ENCODE measurements around the gene FKTN. TPM values are rescaled to one million over a fixed set of nuclear protein-coding genes. Genes with fewer than 3 reads are reported as not detected.
"Not testable (repeated sequence)": the region's sequence is repeated elsewhere in the genome, so short reads cannot be mapped to it uniquely, and the experiment has no call there.

Gene FKTN
- 18.1 TPM for total RNA-seq
- polyA plus RNA-seq (ENCODE audit: insufficient read depth in 1 of 8, insufficient read length in 8 of 8, low replicate concordance in 1 of 8): 10 to 100 TPM; 11.2 to 21.1 (median 15.4) TPM
- long read RNA-seq, donor 1, full-length matches to known transcripts: 1 of 1 reads
- long read RNA-seq, donor 1, partial matches to known transcripts: 0 of 1 reads
- long read RNA-seq, donor 1, other reads (novel, unspliced or antisense): 0 of 1 reads
- long read RNA-seq, donor 2: 0 reads
- long read RNA-seq, donor 3, full-length matches to known transcripts: 1 of 11 reads
- long read RNA-seq, donor 3, partial matches to known transcripts: 10 of 11 reads
- long read RNA-seq, donor 3, other reads (novel, unspliced or antisense): 0 of 11 reads
- long read RNA-seq, donor 4, partial matches to known transcripts: 11 of 11 reads
- long read RNA-seq, donor 4, other reads (novel, unspliced or antisense): 0 of 11 reads
- long read RNA-seq, donor 5: 0 reads
- long read RNA-seq, donor 6, full-length matches to known transcripts: 2 of 27 reads
- long read RNA-seq, donor 6, partial matches to known transcripts: 19 of 27 reads
- long read RNA-seq, donor 6, other reads (novel, unspliced or antisense): 6 of 27 reads
- long read RNA-seq, donor 7, full-length matches to known transcripts: 3 of 10 reads
- long read RNA-seq, donor 7, partial matches to known transcripts: 7 of 10 reads
- long read RNA-seq, donor 7, other reads (novel, unspliced or antisense): 0 of 10 reads
- long read RNA-seq, donor 8: 0 reads
- long read RNA-seq, donor 9, full-length matches to known transcripts: 1 of 7 reads
- long read RNA-seq, donor 9, partial matches to known transcripts: 6 of 7 reads
- long read RNA-seq, donor 9, other reads (novel, unspliced or antisense): 0 of 7 reads
- long read RNA-seq, donor 10, partial matches to known transcripts: 0 of 2 reads
- long read RNA-seq, donor 10, other reads (novel, unspliced or antisense): 0 of 2 reads
- long read RNA-seq, donor 11, full-length matches to known transcripts: 2 of 2 reads
- long read RNA-seq, donor 11, partial matches to known transcripts: 0 of 2 reads
- long read RNA-seq, donor 11, other reads (novel, unspliced or antisense): 0 of 2 reads

DNA sequence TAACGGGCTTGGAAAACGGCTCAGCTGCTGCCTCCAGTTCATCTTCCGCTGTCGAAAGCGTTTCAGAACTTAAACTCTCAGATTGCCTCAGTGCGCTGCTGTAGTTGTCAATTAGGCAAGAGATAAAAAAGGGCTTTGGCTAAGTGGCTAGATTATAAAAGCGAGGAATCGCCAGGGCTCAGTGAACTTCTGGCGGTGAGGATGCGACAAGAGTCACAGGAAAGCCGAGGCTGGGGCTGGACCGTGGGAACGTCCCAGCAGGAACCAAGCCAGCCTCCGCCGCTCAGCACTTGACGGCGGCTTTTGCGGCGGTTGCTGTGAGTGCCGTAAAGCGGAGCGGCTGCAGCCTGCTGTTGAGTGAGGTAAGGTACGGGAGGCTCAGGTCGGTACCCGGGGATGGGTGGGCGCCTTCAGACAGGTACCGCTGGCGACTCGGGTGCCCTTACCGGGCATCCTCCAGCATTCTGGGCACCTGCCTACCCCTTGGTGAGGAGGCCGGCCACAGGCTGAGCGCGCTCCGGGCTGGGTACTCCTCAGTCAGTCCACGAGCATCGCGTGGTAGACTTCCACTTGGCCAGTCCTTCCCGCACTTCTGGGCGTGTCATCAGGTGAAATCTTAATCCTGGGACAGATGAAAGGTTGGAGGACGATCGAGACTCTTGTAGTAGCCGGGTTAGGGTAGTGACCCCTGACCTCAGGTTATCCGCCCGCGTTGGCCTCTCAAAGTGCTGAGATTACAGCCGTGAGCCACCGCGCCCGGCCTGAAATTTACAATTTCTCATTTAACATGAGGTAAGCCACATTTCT is at the start of gene FKTN:
FKTN (plus strand) TSS at position 328 of the 807 bp plus-strand sequence. CDS start 16,902 bp downstream, outside the sequence.
- H3K4me3 ChIP-seq (ENCODE audit: low read length): peak within 1 kb of the TSS; percentile 96
- H3K27me3 ChIP-seq (ENCODE audit: control insufficient read depth, insufficient read depth, low read length): no peaks in the 10 kb centered on the region
- peak; percentile 94 for DNase-seq
- under 1% methylated on average over 43 of the region's 49 CpGs for WGBS (ENCODE audit: insufficient coverage)
- peak within 1 kb of the TSS; percentile 76 for H3K27ac ChIP-seq (ENCODE audit: low read length)
- peaks cover 3% of the 10 kb centered on the region for H3K36me3 ChIP-seq (ENCODE audit: control insufficient read depth, insufficient read depth, low read length)
- H3K9me3 ChIP-seq (replicated peaks; ENCODE audit: control insufficient read depth, low read depth, low read length): peaks cover 24% of the 10 kb centered on the region
- no peaks in the 10 kb centered on the region for H3K4me1 ChIP-seq (ENCODE audit: control insufficient read depth, insufficient read depth, low read length)

DNA sequence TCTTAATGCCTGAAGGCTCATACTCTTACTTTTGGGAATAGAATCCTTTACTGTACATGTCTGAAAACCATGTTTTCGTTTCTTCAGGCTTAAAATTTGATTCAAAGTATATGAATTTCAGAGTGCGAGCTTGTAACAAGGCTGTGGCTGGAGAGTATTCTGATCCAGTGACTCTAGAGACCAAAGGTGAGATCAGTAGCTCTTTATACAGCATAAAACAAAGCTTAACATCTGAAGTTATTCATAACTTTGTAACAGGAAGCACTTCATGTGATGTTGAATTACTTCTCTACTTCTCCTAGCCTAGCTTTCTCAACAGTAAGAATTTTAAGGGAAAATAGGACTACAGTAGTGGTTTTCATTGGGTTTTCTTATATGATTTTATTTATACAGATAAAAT is 49.4 kb upstream of the FKTN start:
- Histone ChIP-seq H3K36me3 (ENCODE audit: control insufficient read depth, insufficient read depth, low read length) (peaks cover 2% of the 10 kb centered on the region), H3K27ac (ENCODE audit: low read length) (no peak overlapping the region), H3K4me3 (ENCODE audit: low read length) (no peak overlapping the region), H3K27me3 (ENCODE audit: control insufficient read depth, insufficient read depth, low read length) (no peaks in the 10 kb centered on the region), H3K4me1 (ENCODE audit: control insufficient read depth, insufficient read depth, low read length) (no peaks in the 10 kb centered on the region), H3K9me3 (replicated peaks; ENCODE audit: control insufficient read depth, low read depth, low read length) (no peaks in the 10 kb centered on the region)
- 87% methylated on average over 2 of the region's 2 CpGs for WGBS (ENCODE audit: insufficient coverage)
- no peak for DNase-seq

DNA sequence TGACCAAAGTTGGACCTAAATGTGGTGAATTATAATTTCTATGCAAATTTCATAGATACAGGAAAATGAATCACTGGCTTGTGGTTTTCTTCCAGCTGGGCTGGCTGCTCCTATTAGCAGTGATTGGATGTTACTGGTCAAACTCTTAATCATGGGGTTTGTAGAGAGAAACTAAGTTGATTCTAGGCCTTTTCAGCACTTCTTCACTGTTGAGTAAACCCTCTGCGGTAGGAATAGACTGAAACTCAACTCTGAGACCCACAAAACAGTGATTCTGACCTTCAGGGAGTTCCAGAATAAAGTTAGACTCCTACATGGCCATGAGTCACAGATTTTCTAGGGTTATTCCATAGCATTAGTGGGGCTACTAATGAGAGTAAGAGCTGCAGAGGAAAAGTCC is 47.9 kb upstream of the FKTN start:
- WGBS (ENCODE audit: insufficient coverage): no CpG with 5 or more reads among the region's 1 CpG
- no peaks in the 10 kb centered on the region for H3K9me3 ChIP-seq (replicated peaks; ENCODE audit: control insufficient read depth, low read depth, low read length)
- no peaks in the 10 kb centered on the region for H3K27me3 ChIP-seq (ENCODE audit: control insufficient read depth, insufficient read depth, low read length)
- no peak overlapping the region for H3K4me3 ChIP-seq (ENCODE audit: low read length)
- no peak overlapping the region for H3K27ac ChIP-seq (ENCODE audit: low read length)
- no peaks in the 10 kb centered on the region for H3K4me1 ChIP-seq (ENCODE audit: control insufficient read depth, insufficient read depth, low read length)
- DNase-seq: no peak
- peaks cover 8% of the 10 kb centered on the region for H3K36me3 ChIP-seq (ENCODE audit: control insufficient read depth, insufficient read depth, low read length)

GRCh38 chr9:105511446-105511845 is 46.5 kb upstream of the FKTN start:
- Histone ChIP-seq H3K36me3 (ENCODE audit: control insufficient read depth, insufficient read depth, low read length) (peaks cover 19% of the 10 kb centered on the region), H3K27ac (ENCODE audit: low read length) (no peak overlapping the region), H3K27me3 (ENCODE audit: control insufficient read depth, insufficient read depth, low read length) (no peaks in the 10 kb centered on the region), H3K4me1 (ENCODE audit: control insufficient read depth, insufficient read depth, low read length) (no peaks in the 10 kb centered on the region), H3K9me3 (replicated peaks; ENCODE audit: control insufficient read depth, low read depth, low read length) (no peaks in the 10 kb centered on the region), H3K4me3 (ENCODE audit: low read length) (no peak overlapping the region)
- no peak for DNase-seq

GRCh38 chr9:105515811-105516413 is 42.0 kb upstream of the FKTN start:
- no peak for DNase-seq
- Histone ChIP-seq H3K4me1 (ENCODE audit: control insufficient read depth, insufficient read depth, low read length) (no peaks in the 10 kb centered on the region), H3K9me3 (replicated peaks; ENCODE audit: control insufficient read depth, low read depth, low read length) (no peaks in the 10 kb centered on the region), H3K27ac (ENCODE audit: low read length) (no peak overlapping the region), H3K27me3 (ENCODE audit: control insufficient read depth, insufficient read depth, low read length) (no peaks in the 10 kb centered on the region), H3K4me3 (ENCODE audit: low read length) (no peak overlapping the region), H3K36me3 (ENCODE audit: control insufficient read depth, insufficient read depth, low read length) (peaks cover 17% of the 10 kb centered on the region)
- WGBS (ENCODE audit: insufficient coverage): 93% methylated on average over 9 of the region's 11 CpGs

DNA sequence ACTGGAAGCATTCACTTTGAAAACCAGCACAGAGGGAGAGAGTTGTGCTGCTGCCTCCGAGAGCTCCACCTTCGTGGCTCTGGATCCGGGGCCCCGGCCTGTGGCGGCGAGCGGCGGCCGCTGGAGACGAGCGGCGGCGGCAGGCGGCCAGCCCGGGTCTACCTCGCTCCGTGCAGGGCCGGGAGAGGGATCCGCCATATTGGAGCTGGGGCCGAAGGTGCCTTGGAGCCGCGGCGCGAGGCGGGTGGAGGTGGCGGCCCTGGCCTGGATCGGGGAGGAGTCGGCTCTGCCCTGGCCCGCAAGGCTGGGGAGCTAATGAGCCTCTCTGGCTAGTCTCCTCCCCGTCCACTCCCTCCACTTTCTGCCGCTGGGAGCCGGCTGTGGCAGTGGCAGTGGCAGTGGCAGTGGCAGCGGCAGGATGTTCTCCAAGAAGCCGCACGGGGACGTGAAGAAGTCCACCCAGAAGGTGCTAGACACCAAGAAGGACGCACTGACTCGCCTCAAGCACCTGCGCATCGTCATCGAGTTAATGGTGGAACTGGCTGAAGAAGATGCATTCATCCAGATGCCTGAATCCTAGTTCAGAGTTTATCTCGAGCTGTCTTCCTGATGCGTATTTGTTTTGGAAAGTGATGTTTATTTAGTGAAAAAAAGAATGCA is 38.1 kb upstream of the FKTN start:
- 96% methylated on average over 9 of the region's 43 CpGs for WGBS (ENCODE audit: insufficient coverage)
- H3K9me3 ChIP-seq (replicated peaks; ENCODE audit: control insufficient read depth, low read depth, low read length); H3K27me3 ChIP-seq (ENCODE audit: control insufficient read depth, insufficient read depth, low read length); H3K4me1 ChIP-seq (ENCODE audit: control insufficient read depth, insufficient read depth, low read length): not testable (repeated sequence)
- Histone ChIP-seq H3K27ac (ENCODE audit: low read length) (peak overlapping the region; percentile 47), H3K36me3 (ENCODE audit: control insufficient read depth, insufficient read depth, low read length) (peaks cover 13% of the 10 kb centered on the region), H3K4me3 (ENCODE audit: low read length) (peak overlapping the region; percentile 21)
- peak; percentile 27 for DNase-seq

DNA sequence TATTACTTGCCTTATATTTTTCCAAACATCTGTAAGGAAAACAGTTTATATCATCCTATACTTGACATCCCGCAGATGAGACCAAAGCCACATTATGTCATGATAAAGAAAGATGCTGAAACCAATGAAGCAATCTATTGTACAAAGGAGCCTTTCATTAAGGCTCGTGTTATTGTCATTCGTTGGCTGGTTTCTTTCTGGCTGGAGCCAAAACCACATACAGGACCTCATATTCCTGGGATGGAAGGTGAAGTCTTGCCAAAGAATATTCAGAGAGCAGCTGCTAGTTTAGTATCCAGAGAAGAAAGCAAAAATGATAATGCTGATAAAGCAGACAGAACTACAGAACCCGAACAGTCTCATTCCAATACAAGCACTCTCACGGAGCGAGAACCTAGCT is 36.9 kb upstream of the FKTN start:
- not testable (repeated sequence) for DNase-seq; H3K4me1 ChIP-seq (ENCODE audit: control insufficient read depth, insufficient read depth, low read length); H3K36me3 ChIP-seq (ENCODE audit: control insufficient read depth, insufficient read depth, low read length); H3K27ac ChIP-seq (ENCODE audit: low read length); H3K4me3 ChIP-seq (ENCODE audit: low read length); H3K27me3 ChIP-seq (ENCODE audit: control insufficient read depth, insufficient read depth, low read length); H3K9me3 ChIP-seq (replicated peaks; ENCODE audit: control insufficient read depth, low read depth, low read length)
- WGBS (ENCODE audit: insufficient coverage): no CpG with 5 or more reads among the region's 6 CpGs

- DNase-seq; H3K4me1 ChIP-seq (ENCODE audit: control insufficient read depth, insufficient read depth, low read length); H3K27me3 ChIP-seq (ENCODE audit: control insufficient read depth, insufficient read depth, low read length); H3K4me3 ChIP-seq (ENCODE audit: low read length); H3K36me3 ChIP-seq (ENCODE audit: control insufficient read depth, insufficient read depth, low read length); H3K9me3 ChIP-seq (replicated peaks; ENCODE audit: control insufficient read depth, low read depth, low read length); H3K27ac ChIP-seq (ENCODE audit: low read length): not testable (repeated sequence)
- WGBS (ENCODE audit: insufficient coverage): no CpG with 5 or more reads among the region's 10 CpGs
Measured at GRCh38 chr9:105522618-105523385, 35.1 kb upstream of the FKTN start.
